Measurements from ENCODE around the gene NEIL3. TPM values are rescaled to one million over a fixed set of nuclear protein-coding genes. Genes with fewer than 3 reads are reported as not detected.

Gene NEIL3
- total and polyA plus RNA-seq, 10 donors: 0.30 to 3.3 (median 1.8) TPM

GRCh38 chr4:177369372-177369771 lies 59.7 kb downstream of the NEIL3 start:
- intact Hi-C loops (cut with DNase I; ENCODE audit: low total_unique reads): no loop called here
- no peak for DNase-seq
- H3K4me1 ChIP-seq: no peaks in the 10 kb centered on the region
- H3K9me3 ChIP-seq: peaks cover 0 to 13% (median 4%) of the 10 kb centered on the region in 8 donors
- WGBS, 5 donors: 88 to 97% (median 95%) methylated on average over 5 of the region's 5 CpGs
- no peaks in the 10 kb centered on the region for H3K27me3 ChIP-seq (replicated peaks in 1 of 7)
- TF ChIP-seq, protein P1, sequence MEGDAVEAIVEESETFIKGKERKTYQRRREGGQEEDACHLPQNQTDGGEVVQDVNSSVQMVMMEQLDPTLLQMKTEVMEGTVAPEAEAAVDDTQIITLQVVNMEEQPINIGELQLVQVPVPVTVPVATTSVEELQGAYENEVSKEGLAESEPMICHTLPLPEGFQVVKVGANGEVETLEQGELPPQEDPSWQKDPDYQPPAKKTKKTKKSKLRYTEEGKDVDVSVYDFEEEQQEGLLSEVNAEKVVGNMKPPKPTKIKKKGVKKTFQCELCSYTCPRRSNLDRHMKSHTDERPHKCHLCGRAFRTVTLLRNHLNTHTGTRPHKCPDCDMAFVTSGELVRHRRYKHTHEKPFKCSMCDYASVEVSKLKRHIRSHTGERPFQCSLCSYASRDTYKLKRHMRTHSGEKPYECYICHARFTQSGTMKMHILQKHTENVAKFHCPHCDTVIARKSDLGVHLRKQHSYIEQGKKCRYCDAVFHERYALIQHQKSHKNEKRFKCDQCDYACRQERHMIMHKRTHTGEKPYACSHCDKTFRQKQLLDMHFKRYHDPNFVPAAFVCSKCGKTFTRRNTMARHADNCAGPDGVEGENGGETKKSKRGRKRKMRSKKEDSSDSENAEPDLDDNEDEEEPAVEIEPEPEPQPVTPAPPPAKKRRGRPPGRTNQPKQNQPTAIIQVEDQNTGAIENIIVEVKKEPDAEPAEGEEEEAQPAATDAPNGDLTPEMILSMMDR (IDR thresholded peaks at IDR 0.05 in 8 of 11, conservative IDR thresholded peaks at IDR 0.05 in 3 of 11): no peak
- no peak for TF ChIP-seq POLR2A (IDR thresholded peaks at IDR 0.05)
- no peak for TF ChIP-seq POLR2AphosphoS5 (IDR thresholded peaks at IDR 0.05)
- H3K36me3 ChIP-seq: no peaks in the 10 kb centered on the region
- H3K4me3 ChIP-seq: no peak overlapping the region
- H3K27ac ChIP-seq: no peak overlapping the region

- no peak for TF ChIP-seq POLR2A (IDR thresholded peaks at IDR 0.05)
- peaks cover 0 to 11% (median 4%) of the 10 kb centered on the region in 8 donors for H3K9me3 ChIP-seq
- intact Hi-C loops (cut with DNase I; ENCODE audit: low total_unique reads): no loop called here
- H3K27ac ChIP-seq: no peak overlapping the region
- H3K36me3 ChIP-seq: no peaks in the 10 kb centered on the region
- 78 to 90% (median 87%) methylated on average over 4 of the region's 4 CpGs for WGBS, 5 donors
- DNase-seq: no peak
- H3K4me3 ChIP-seq: no peak overlapping the region
- no peaks in the 10 kb centered on the region for H3K4me1 ChIP-seq
- no peaks in the 10 kb centered on the region for H3K27me3 ChIP-seq (replicated peaks in 1 of 7)
These were observed 61.8 kb downstream of the NEIL3 start for GRCh38 chr4:177371461-177371860.

GRCh38 chr4:177374966-177375365 lies 65.3 kb downstream of the NEIL3 start:
- Histone ChIP-seq H3K4me3 (no peak overlapping the region), H3K9me3 (no peaks in the 10 kb centered on the region), H3K27me3 (replicated peaks in 1 of 7) (no peaks in the 10 kb centered on the region), H3K27ac (no peak overlapping the region), H3K4me1 (no peaks in the 10 kb centered on the region), H3K36me3 (no peaks in the 10 kb centered on the region)
- TF ChIP-seq, protein P1 (IDR thresholded peaks at IDR 0.05 in 8 of 11, conservative IDR thresholded peaks at IDR 0.05 in 3 of 11): no peak
- TF ChIP-seq POLR2A (IDR thresholded peaks at IDR 0.05) (no peak), POLR2AphosphoS5 (IDR thresholded peaks at IDR 0.05) (no peak)
- no peak for DNase-seq
- 81 to 93% (median 87%) methylated on average over 5 of the region's 5 CpGs for WGBS, 5 donors
- intact Hi-C loops (cut with DNase I; ENCODE audit: low total_unique reads): no loop called here

DNA sequence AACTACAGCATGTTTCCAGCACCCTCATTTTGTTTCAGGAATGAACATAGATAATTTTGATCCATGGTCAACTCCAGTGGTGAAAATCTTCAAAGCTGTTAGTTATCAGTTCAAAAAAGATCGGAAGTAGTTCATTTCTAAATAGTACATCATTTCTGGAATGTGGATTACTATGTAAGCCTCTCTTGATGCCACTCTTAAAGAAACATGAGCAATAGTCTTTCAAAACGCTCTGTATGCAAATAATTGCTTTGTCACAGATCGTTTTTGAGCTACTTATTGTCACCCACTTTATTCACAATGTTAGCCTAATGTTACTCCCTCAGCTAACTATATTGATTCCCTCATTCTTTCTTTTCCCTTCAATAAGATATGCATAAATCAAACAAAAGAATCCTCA lies 65.7 kb downstream of the NEIL3 start:
- H3K4me1 ChIP-seq: no peaks in the 10 kb centered on the region
- no peaks in the 10 kb centered on the region for H3K27me3 ChIP-seq (replicated peaks in 1 of 7)
- TF ChIP-seq POLR2A (IDR thresholded peaks at IDR 0.05) (no peak), POLR2AphosphoS5 (IDR thresholded peaks at IDR 0.05) (no peak)
- TF ChIP-seq, protein P1 (IDR thresholded peaks at IDR 0.05 in 8 of 11, conservative IDR thresholded peaks at IDR 0.05 in 3 of 11): no peak
- H3K27ac ChIP-seq: no peak overlapping the region
- no peak for DNase-seq
- H3K36me3 ChIP-seq: no peaks in the 10 kb centered on the region
- H3K4me3 ChIP-seq: no peak overlapping the region
- 51 to 74% (median 53%) methylated on average over 3 of the region's 3 CpGs for WGBS, 5 donors
- no peaks in the 10 kb centered on the region for H3K9me3 ChIP-seq
- intact Hi-C loops (cut with DNase I; ENCODE audit: low total_unique reads): no loop called here

DNA sequence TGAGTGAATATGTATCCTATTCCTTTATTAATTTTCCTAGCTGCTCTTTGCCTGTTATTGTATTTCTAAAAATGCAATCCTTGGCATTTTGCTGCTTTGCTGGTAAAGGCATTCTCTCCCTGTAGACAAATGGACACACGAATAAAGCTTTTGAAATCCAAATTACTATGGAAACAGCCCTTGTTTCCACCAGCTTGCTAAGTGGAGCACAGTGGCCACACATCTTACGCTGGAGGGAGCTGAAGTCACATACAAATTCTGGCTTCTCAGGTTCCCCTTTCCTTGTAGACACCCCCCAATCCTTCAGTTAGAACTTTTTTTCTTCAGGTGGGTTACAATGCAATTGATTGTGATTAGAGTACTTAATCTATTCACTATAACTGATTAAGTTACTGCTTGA lies 66.3 kb downstream of the NEIL3 start:
- WGBS, 5 donors: 70 to 83% (median 79%) methylated on average over 2 of the region's 2 CpGs

More for the DNA sequence above, 66.3 kb downstream of the NEIL3 start:
- H3K9me3 ChIP-seq: no peaks in the 10 kb centered on the region
- intact Hi-C loops (cut with DNase I; ENCODE audit: low total_unique reads): no loop called here
- H3K4me1 ChIP-seq: no peaks in the 10 kb centered on the region
- no peaks in the 10 kb centered on the region for H3K36me3 ChIP-seq
- no peak overlapping the region for H3K27ac ChIP-seq
- TF ChIP-seq, protein P1 (IDR thresholded peaks at IDR 0.05 in 8 of 11, conservative IDR thresholded peaks at IDR 0.05 in 3 of 11): no peak
- TF ChIP-seq POLR2A (IDR thresholded peaks at IDR 0.05): no peak
- TF ChIP-seq POLR2AphosphoS5 (IDR thresholded peaks at IDR 0.05): no peak
- H3K27me3 ChIP-seq (replicated peaks in 1 of 7): no peaks in the 10 kb centered on the region
- no peak for DNase-seq
- H3K4me3 ChIP-seq: no peak overlapping the region
